HCT116 (cell line): ENCODE results near the gene MUC6. TPM values are rescaled to one million over a fixed set of nuclear protein-coding genes. Genes with fewer than 3 reads are reported as not detected.

ENCODE experiments used
- ATAC-seq: fragments of 200-7000 bp; cut with Tn5 transposase; 2 replicates; pipeline ENCODE4 v1.9.1; 2020; ENCODE audit warnings: mild to moderate bottlenecking, moderate library complexity
- BruUV-seq: library from RNA; stranded (reverse); fragments of 400-500 nt; replicated peaks from 2 replicates; lab custom pipeline; 2021; lab: Mats Ljungman, UMichigan
- CTCF ChIA-PET: fragments of 300-600 bp; sonication (Branson Sonifier 250); formaldehyde crosslinking; loops from one replicate; lab custom pipeline; 2021; ENCODE audit warnings: antibody characterized with exemption; lab: Charles Lee
- POLR2A ChIA-PET: fragments of 300-600, 350-600 bp; sonication (Branson Sonifier 250); formaldehyde crosslinking; loops from one replicate; lab custom pipeline; 2021; ENCODE audit warnings: antibody characterized with exemption; lab: Charles Lee
- RAD21 ChIA-PET, 2 experiments: fragments of 300-600 bp; sonication (Branson Sonifier 250); formaldehyde crosslinking; loops; one replicate each; lab custom pipeline; 2023; ENCODE audit warnings: low total read pairs in 2 of 2; ENCODE audit not compliant: uncharacterized antibody in 2 of 2, unreplicated experiment in 2 of 2, low non-redundant PET in 1 of 2; lab: Charles Lee
- DNase-seq: peaks from one replicate; pipeline ENCODE4 v3.0.0-alpha.2; 2010; ENCODE audit warnings: low read depth, low spot score
- H2AFZ ChIP-seq: fragments of 200-600 bp; shearing (Covaris generic), sonication (generic); 2 replicates; pipeline ENCODE4 v1.6.1; 2017; ENCODE audit warnings: low read depth, mixed run types, mixed read lengths, antibody characterized with exemption, low read length; ENCODE audit not compliant: poor library complexity, severe bottlenecking
- H3K27ac ChIP-seq: 2 replicates; pipeline ENCODE4 v1.5.1; 2012; ENCODE audit warnings: low read depth, low read length
- H3K27me3 ChIP-seq: fragments of 200-600 bp; sonication (generic); 2 replicates; pipeline ENCODE4 v1.6.1; 2016; ENCODE audit warnings: mixed run types, low read length, mixed read lengths; ENCODE audit not compliant: insufficient read depth
- H3K36me3 ChIP-seq, 2 experiments: fragments of 200-500 bp in 1 of 2; fragments of 200-600 bp in 1 of 2; sonication (Bioruptor generic) in 1 of 2; sonication (generic) in 1 of 2; 2 replicates each; pipeline versions ENCODE4 v1.5.1 to v1.6.1; 2014 to 2016; ENCODE audit warnings: low read length in 2 of 2, inconsistent platforms in 1 of 2, mixed read lengths in 1 of 2, mixed run types in 1 of 2; ENCODE audit not compliant: insufficient read depth in 2 of 2, control insufficient read depth in 1 of 2
- H3K4me1 ChIP-seq, 2 experiments: fragments of 200-600 bp in 1 of 2; sonication (generic) in 1 of 2; 2 replicates each; pipeline versions ENCODE4 v1.5.1 to v1.6.1; 2012 to 2017; ENCODE audit warnings: low read length in 2 of 2, inconsistent platforms in 1 of 2, mild to moderate bottlenecking in 1 of 2, mixed read lengths in 1 of 2, mixed run types in 1 of 2, moderate library complexity in 1 of 2; ENCODE audit not compliant: insufficient read depth in 2 of 2, control insufficient read depth in 1 of 2
- H3K4me2 ChIP-seq: fragments of 200-600 bp; sonication (generic); 2 replicates; pipeline ENCODE4 v1.6.1; 2017; ENCODE audit warnings: mixed run types, low read length, mixed read lengths
- H3K4me3 ChIP-seq, 2 experiments: fragments of 200-600 bp in 1 of 2; sonication (generic) in 1 of 2; replicated peaks in 1 of 2; 2 replicates each; pipeline ENCODE4 v1.5.1; 2011 to 2016; ENCODE audit warnings: low read length in 2 of 2, control low read depth in 1 of 2, low read depth in 1 of 2, mild to moderate bottlenecking in 1 of 2, mixed read lengths in 1 of 2, mixed run types in 1 of 2
- H3K79me2 ChIP-seq: fragments of 200-600 bp; sonication (generic); 2 replicates; pipeline ENCODE4 v1.6.1; 2017; ENCODE audit warnings: mild to moderate bottlenecking, mixed run types, low read length, moderate library complexity, mixed read lengths; ENCODE audit not compliant: insufficient read depth
- H3K9ac ChIP-seq: fragments of 200-600 bp; sonication (generic); 2 replicates; pipeline ENCODE4 v1.6.1; 2016; ENCODE audit warnings: low read length, mixed read lengths
- H3K9me2 ChIP-seq: fragments of 200-600 bp; sonication (generic), shearing (Covaris generic); 2 replicates; pipeline ENCODE4 v1.6.1; 2017; ENCODE audit warnings: mixed run types, mild to moderate bottlenecking, moderate library complexity; ENCODE audit not compliant: insufficient read depth
- H3K9me3 ChIP-seq, 2 experiments: fragments of 200-500 bp in 1 of 2; fragments of 200-600 bp in 1 of 2; sonication (Bioruptor generic) in 1 of 2; sonication (generic) in 1 of 2; 2 replicates each; pipeline ENCODE4 v1.6.1; 2014 to 2017; ENCODE audit warnings: low read length in 2 of 2, mixed read lengths in 2 of 2, inconsistent platforms in 1 of 2, low read depth in 1 of 2, mild to moderate bottlenecking in 1 of 2, mixed run types in 1 of 2, moderate library complexity in 1 of 2; ENCODE audit not compliant: control insufficient read depth in 1 of 2, insufficient read depth in 1 of 2
- H4K20me1 ChIP-seq: fragments of 200-600 bp; sonication (generic), shearing (Covaris generic); 2 replicates; pipeline ENCODE4 v1.6.1; 2017; ENCODE audit warnings: mixed run types, mild to moderate bottlenecking, moderate library complexity; ENCODE audit not compliant: insufficient read depth
- CTCF ChIP-seq, 3 experiments: fragments of 200-600 bp in 1 of 3; sonication (generic) in 1 of 3; IDR thresholded peaks in 2 of 3; conservative IDR thresholded peaks in 1 of 3; 2 replicates each; pipeline ENCODE4 v1.5.1; 2012 to 2017; ENCODE audit warnings: low read depth in 2 of 3, low read length in 2 of 3, antibody characterized with exemption in 1 of 3, borderline replicate concordance in 1 of 3, control low read depth in 1 of 3, mild to moderate bottlenecking in 1 of 3, mixed read lengths in 1 of 3, mixed run types in 1 of 3, moderate library complexity in 1 of 3; ENCODE audit not compliant: insufficient read depth in 1 of 3
- EGR1 ChIP-seq: IDR thresholded peaks from 2 replicates; pipeline ENCODE4 v1.6.1; 2012; ENCODE audit warnings: low read depth
- ELF1 ChIP-seq: IDR thresholded peaks from 2 replicates; pipeline ENCODE4 v1.6.1; 2012; ENCODE audit warnings: low read depth, borderline replicate concordance
- EZH2 ChIP-seq: fragments of 200-600 bp; sonication (generic); IDR thresholded peaks from 2 replicates; pipeline ENCODE4 v1.6.1; 2017; ENCODE audit warnings: antibody characterized with exemption, mixed run types
- FOSL1 ChIP-seq: IDR thresholded peaks from 2 replicates; pipeline ENCODE4 v1.6.1; 2012; ENCODE audit warnings: low read depth
- POLR2A ChIP-seq: IDR thresholded peaks from 2 replicates; pipeline ENCODE4 v1.7.0; 2011; ENCODE audit warnings: borderline replicate concordance; ENCODE audit not compliant: insufficient read depth, insufficient read length; ENCODE audit errors: extremely low read depth
- RAD21 ChIP-seq: IDR thresholded peaks from 2 replicates; pipeline ENCODE4 v1.6.1; 2012; ENCODE audit warnings: low read depth, mild to moderate bottlenecking
- REST ChIP-seq: IDR thresholded peaks from 2 replicates; pipeline ENCODE4 v1.6.1; 2012; ENCODE audit warnings: low read depth
- YY1 ChIP-seq: IDR thresholded peaks from 2 replicates; pipeline ENCODE4 v1.6.1; 2011; ENCODE audit warnings: low read length, low read depth, moderate library complexity, mild to moderate bottlenecking; ENCODE audit not compliant: insufficient replicate concordance; ENCODE audit errors: extremely low read depth
- intact Hi-C: fragments of 100-400 bp; cut with micrococcal nuclease; formaldehyde crosslinking; loops from 2 replicates; pipeline ENCODE4 v1.10.0; 2022
- total RNA-seq: library from RNA; stranded (reverse); gene quantifications from one replicate; pipeline ENCODE4 v1.2.1, GENCODE V29; 2021; ENCODE audit not compliant: unreplicated experiment

MUC6 gene
- total RNA-seq, 1 experiment from 2014 or later: 0.02 TPM

- Histone ChIP-seq H3K79me2 (0 out of 2 replicates have a peak, but pooled peaks cover 3% of the 10 kb centered on the region), H3K27ac (no peak overlapping the region), H3K9me3 (no peaks in the 10 kb centered on the region), H3K9ac (no peak overlapping the region), H3K36me3 (peaks cover 32 to 38% of the 10 kb centered on the region in 2 experiments), H4K20me1 (no peaks in the 10 kb centered on the region), H3K27me3 (no peaks in the 10 kb centered on the region), H2AFZ (no peak overlapping the region), H3K4me1 (no peaks in the 10 kb centered on the region), H3K9me2 (no peaks in the 10 kb centered on the region), H3K4me3 (no peak overlapping the region), H3K4me2 (no peak overlapping the region)
- TF ChIP-seq REST: no peak
- no peak for TF ChIP-seq CTCF (IDR thresholded peaks at IDR 0.05 in 2 of 3, conservative IDR thresholded peaks at IDR 0.05 in 1 of 3; ENCODE audit: borderline replicate concordance in 1 of 3, insufficient read depth in 1 of 3, low read depth in 2 of 3, low read length in 2 of 3)
- no peak for TF ChIP-seq ELF1
- TF ChIP-seq RAD21: no peak
- TF ChIP-seq YY1: no peak
- no peak for TF ChIP-seq EZH2
- no peak for TF ChIP-seq FOSL1
- TF ChIP-seq EGR1: no peak
- no peak for TF ChIP-seq POLR2A
- no peak for DNase-seq
- CTCF ChIA-PET: no interaction called here
- RAD21 ChIA-PET: no interaction called here
- POLR2A ChIA-PET: no interaction called here
- ATAC-seq: no peak
- intact Hi-C loops: no loop called here
- BruUV-seq: no TSS peak
Observed at GRCh38 chr11:981764-982163, 54.8 kb downstream of the MUC6 start.
